ENCODE results near the gene ZKSCAN8. TPM values are rescaled to one million over a fixed set of nuclear protein-coding genes. Genes with fewer than 3 reads are reported as not detected.

ZKSCAN8 gene
- total RNA-seq, 6 experiments from 2014 or later, result 5.4 to 7.2 (median 6.8) TPM

DNA sequence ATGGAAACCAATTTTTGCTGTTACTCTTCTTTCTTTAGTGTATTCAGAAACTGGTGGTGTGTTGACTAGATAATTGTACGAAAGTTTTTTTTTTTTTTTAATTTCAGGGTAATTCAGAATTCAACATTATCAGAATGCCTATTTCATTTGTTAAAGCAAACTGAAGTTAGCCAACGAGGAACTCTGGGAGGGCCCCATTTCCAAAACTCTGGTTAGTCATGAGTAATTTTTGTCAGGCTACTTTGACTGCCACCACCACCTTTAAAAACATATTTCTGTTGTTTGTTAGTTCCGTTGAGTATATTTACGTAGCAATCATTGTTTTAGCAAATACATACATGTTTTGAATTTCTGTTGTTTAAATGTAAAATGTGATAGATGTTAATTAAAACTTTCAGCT lies 763 bp downstream of the ZKSCAN8 start:
- ATAC-seq, result no peak
- no peak for DNase-seq
- Histone ChIP-seq H3K27me3 (no peaks in the 10 kb centered on the region), H3K9me3 (no peaks in the 10 kb centered on the region), H3K36me3 (peaks cover 0 to 6% (median 0%) of the 10 kb centered on the region in 4 donors), H3K4me3 (peak overlapping the region; percentile 73 to 90 (median 82)), H3K4me1 (peaks cover 0 to 15% (median 5%) of the 10 kb centered on the region in 4 donors), H3K27ac (peak overlapping the region in 1 of 3 donors; percentile 61)
- TF ChIP-seq, protein P1, sequence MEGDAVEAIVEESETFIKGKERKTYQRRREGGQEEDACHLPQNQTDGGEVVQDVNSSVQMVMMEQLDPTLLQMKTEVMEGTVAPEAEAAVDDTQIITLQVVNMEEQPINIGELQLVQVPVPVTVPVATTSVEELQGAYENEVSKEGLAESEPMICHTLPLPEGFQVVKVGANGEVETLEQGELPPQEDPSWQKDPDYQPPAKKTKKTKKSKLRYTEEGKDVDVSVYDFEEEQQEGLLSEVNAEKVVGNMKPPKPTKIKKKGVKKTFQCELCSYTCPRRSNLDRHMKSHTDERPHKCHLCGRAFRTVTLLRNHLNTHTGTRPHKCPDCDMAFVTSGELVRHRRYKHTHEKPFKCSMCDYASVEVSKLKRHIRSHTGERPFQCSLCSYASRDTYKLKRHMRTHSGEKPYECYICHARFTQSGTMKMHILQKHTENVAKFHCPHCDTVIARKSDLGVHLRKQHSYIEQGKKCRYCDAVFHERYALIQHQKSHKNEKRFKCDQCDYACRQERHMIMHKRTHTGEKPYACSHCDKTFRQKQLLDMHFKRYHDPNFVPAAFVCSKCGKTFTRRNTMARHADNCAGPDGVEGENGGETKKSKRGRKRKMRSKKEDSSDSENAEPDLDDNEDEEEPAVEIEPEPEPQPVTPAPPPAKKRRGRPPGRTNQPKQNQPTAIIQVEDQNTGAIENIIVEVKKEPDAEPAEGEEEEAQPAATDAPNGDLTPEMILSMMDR (IDR thresholded peaks at IDR 0.05), result no peak
- no peak for TF ChIP-seq POLR2A (IDR thresholded peaks at IDR 0.05)
- WGBS (ENCODE audit: insufficient coverage, low coverage, low lambda C conversion rate, missing lambda C conversion rate), result 11% methylated on average over 4 of the region's 4 CpGs
- intact Hi-C loops (cut with DNase I), result no loop called here

DNA sequence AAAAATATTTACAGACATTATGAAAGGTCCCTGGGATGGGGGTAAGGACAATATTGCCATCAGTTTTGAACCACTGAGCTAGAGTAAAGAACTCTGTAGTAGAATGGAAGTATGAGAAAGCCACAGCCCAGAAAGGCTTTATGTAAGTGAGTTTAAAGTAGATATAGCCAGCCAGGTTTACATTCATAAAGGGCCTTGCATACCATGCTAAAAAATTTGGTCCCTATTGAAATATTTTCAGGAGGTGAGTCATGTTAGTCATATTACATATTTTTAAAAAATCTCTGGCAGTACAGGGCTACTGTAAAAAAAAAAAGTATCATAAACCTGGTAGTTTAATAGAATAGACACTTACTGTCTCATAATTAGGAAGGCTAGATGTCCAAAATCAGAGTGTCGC lies 3.5 kb downstream of the ZKSCAN8 start:
- no peak overlapping the region for H3K4me3 ChIP-seq
- DNase-seq (no peak), ATAC-seq (no peak)
- 80% methylated on average over 1 of the region's 1 CpG for WGBS (ENCODE audit: insufficient coverage, low coverage, low lambda C conversion rate, missing lambda C conversion rate)
- TF ChIP-seq, protein P1 (IDR thresholded peaks at IDR 0.05), result no peak
- TF ChIP-seq POLR2A (IDR thresholded peaks at IDR 0.05), result no peak
- H3K27ac ChIP-seq, result no peak overlapping the region
- no peaks in the 10 kb centered on the region for H3K27me3 ChIP-seq
- H3K9me3 ChIP-seq, result no peaks in the 10 kb centered on the region
- peaks cover 0 to 10% (median 5%) of the 10 kb centered on the region in 4 donors for H3K4me1 ChIP-seq
- intact Hi-C loops (cut with DNase I), result no loop called here
- H3K36me3 ChIP-seq, result peaks cover 0 to 25% (median 9%) of the 10 kb centered on the region in 4 donors

DNA sequence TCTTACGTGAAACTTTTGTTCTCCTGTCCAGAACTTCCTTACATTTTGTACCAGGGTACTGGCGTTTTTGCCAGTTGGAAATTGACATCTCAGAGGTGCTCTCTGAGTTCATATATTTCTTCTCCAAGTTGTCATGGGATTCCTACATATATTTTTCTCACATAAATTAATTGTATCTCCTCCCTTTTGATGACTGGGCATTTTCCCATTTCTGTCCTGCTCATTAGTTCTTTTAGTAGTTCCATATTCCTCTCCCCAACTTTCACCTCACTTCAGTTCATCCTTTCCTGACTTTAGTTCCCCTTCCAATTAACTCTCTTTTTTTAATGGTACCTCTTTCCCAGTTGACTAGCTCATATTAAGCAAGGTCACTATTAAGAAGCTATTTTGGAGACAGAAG lies 10.8 kb downstream of the ZKSCAN8 start:
- no peak for TF ChIP-seq POLR2A (IDR thresholded peaks at IDR 0.05)
- TF ChIP-seq, protein P1 (IDR thresholded peaks at IDR 0.05), result no peak
- intact Hi-C loops (cut with DNase I), result no loop called here
- H3K4me3 ChIP-seq, result no peak overlapping the region
- no peaks in the 10 kb centered on the region for H3K9me3 ChIP-seq
- H3K27me3 ChIP-seq, result no peaks in the 10 kb centered on the region
- no peak overlapping the region for H3K27ac ChIP-seq
- WGBS (ENCODE audit: insufficient coverage, low coverage, low lambda C conversion rate, missing lambda C conversion rate), result 85% methylated on average over 2 of the region's 2 CpGs
- H3K4me1 ChIP-seq, result no peaks in the 10 kb centered on the region
- no peak for ATAC-seq
- DNase-seq, result no peak
- peaks cover 12 to 71% (median 40%) of the 10 kb centered on the region in 4 donors for H3K36me3 ChIP-seq

DNA sequence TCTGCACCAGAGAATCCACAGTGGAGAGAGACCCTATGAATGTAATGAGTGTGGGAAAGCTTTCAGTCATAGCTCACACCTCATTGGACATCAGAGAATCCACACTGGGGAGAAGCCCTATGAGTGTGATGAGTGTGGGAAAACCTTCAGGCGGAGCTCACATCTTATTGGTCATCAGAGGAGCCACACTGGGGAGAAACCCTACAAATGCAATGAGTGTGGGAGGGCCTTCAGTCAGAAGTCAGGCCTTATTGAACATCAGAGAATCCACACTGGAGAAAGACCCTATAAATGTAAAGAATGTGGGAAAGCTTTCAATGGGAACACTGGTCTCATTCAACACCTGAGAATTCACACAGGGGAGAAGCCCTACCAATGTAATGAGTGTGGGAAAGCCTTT lies 11.9 kb downstream of the ZKSCAN8 start:
- TF ChIP-seq POLR2A (IDR thresholded peaks at IDR 0.05), result no peak
- TF ChIP-seq, protein P1 (IDR thresholded peaks at IDR 0.05), result no peak
- ATAC-seq (no peak), DNase-seq (no peak)
- Histone ChIP-seq H3K4me3 (no peak overlapping the region), H3K36me3 (peaks cover 12 to 68% (median 40%) of the 10 kb centered on the region in 4 donors), H3K9me3 (no peaks in the 10 kb centered on the region), H3K4me1 (no peaks in the 10 kb centered on the region), H3K27ac (no peak overlapping the region), H3K27me3 (no peaks in the 10 kb centered on the region)
- 100% methylated on average over 1 of the region's 1 CpG for WGBS (ENCODE audit: insufficient coverage, low coverage, low lambda C conversion rate, missing lambda C conversion rate)
- intact Hi-C loops (cut with DNase I), result no loop called here

DNA sequence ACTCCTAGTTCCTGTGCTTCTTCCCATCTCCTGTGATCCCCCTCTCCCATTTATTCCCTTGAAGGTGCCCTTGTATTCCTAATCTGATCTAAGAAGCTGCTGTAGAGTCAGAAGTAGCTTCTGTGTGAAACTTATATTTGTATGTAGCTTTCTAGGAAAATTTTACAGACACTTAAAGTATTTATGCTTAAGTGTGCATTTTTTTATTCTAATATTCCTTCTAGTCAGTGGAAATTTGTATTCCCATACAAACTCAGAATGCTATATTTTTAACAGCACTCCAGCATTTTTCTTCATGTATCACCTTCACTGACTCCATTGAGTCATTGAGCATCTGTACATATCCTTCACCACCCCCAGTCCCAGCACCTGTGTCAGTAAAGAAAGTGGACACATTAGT lies 12.7 kb downstream of the ZKSCAN8 start:
- H3K27me3 ChIP-seq, result no peaks in the 10 kb centered on the region
- TF ChIP-seq, protein P1 (IDR thresholded peaks at IDR 0.05), result no peak
- no peak for TF ChIP-seq POLR2A (IDR thresholded peaks at IDR 0.05)
- ATAC-seq, result no peak
- no peaks in the 10 kb centered on the region for H3K9me3 ChIP-seq
- no peaks in the 10 kb centered on the region for H3K4me1 ChIP-seq
- H3K4me3 ChIP-seq, result no peak overlapping the region
- H3K36me3 ChIP-seq, result peaks cover 12 to 60% (median 37%) of the 10 kb centered on the region in 4 donors
- no peak overlapping the region for H3K27ac ChIP-seq
- no peak for DNase-seq
- intact Hi-C loops (cut with DNase I), result no loop called here
